Fibroblast of pulmonary artery (primary cell): ENCODE measurements around the gene CEP57L1.
"Not testable (repeated sequence)": the region's sequence is repeated elsewhere in the genome, so short reads cannot be mapped to it uniquely, and the experiment has no call there.

ENCODE experiments used
- DNase-seq: peaks from one replicate; pipeline ENCODE4 v3.0.0-alpha.2; 2010; ENCODE audit warnings: low read depth
- H3K4me3 ChIP-seq: replicated peaks from 2 replicates; pipeline ENCODE4 v1.5.1; 2011; ENCODE audit warnings: low read depth, mild to moderate bottlenecking, control low read depth, low read length, moderate library complexity
- CTCF ChIP-seq: IDR thresholded peaks from 2 replicates; pipeline ENCODE4 v1.5.1; 2011; ENCODE audit warnings: mild to moderate bottlenecking, control low read depth, low read length, inconsistent platforms; ENCODE audit errors: missing control alignments

The CEP57L1 gene

GRCh38 chr6:109082188-109082577, 13.1 kb upstream of the CEP57L1 start:
- no peak overlapping the region for H3K4me3 ChIP-seq
- DNase-seq = peak; percentile 41
- TF ChIP-seq CTCF = no peak

- no peak overlapping the region for H3K4me3 ChIP-seq
- TF ChIP-seq CTCF = no peak
- DNase-seq = no peak
Observed at GRCh38 chr6:109083657-109084056, 11.7 kb upstream of the CEP57L1 start.

- not testable (repeated sequence) for DNase-seq, H3K4me3 ChIP-seq
Observed at GRCh38 chr6:109084146-109084545, 11.2 kb upstream of the CEP57L1 start.

GRCh38 chr6:109087661-109088264, 7.5 kb upstream of the CEP57L1 start:
- TF ChIP-seq CTCF = no peak
- no peak overlapping the region for H3K4me3 ChIP-seq
- no peak for DNase-seq

- H3K4me3 ChIP-seq = no peak overlapping the region
- no peak for DNase-seq
- no peak for TF ChIP-seq CTCF
Observed at GRCh38 chr6:109088995-109089394, 6.3 kb upstream of the CEP57L1 start.

- no peak for TF ChIP-seq CTCF
- no peak for DNase-seq
- peak overlapping the region; percentile 71 for H3K4me3 ChIP-seq
Observed at GRCh38 chr6:109091314-109092024, 3.8 kb upstream of the CEP57L1 start.

- no peak for DNase-seq
- TF ChIP-seq CTCF = no peak
- H3K4me3 ChIP-seq = peak overlapping the region; percentile 71
Observed at GRCh38 chr6:109092074-109092473, 3.2 kb upstream of the CEP57L1 start.
